DOHH2 (cell line): Measurements from ENCODE around the gene SAG.

ENCODE experiments used
- CTCF ChIP-seq: fragments of 200-600 bp; sonication (generic); IDR thresholded peaks from one replicate; pipeline ENCODE4 v1.5.1; 2014; ENCODE audit warnings: antibody characterized with exemption, mild to moderate bottlenecking, low read depth, low read length; ENCODE audit not compliant: poor library complexity, severe bottlenecking
- EZH2phosphoT487 ChIP-seq: fragments of 200-600 bp; sonication (generic); IDR thresholded peaks from 2 replicates; pipeline ENCODE4 v1.6.1; 2017; ENCODE audit warnings: borderline replicate concordance, mild to moderate bottlenecking, antibody characterized with exemption, low read length, moderate library complexity, mixed read lengths

- no peak for TF ChIP-seq CTCF
- no peak for TF ChIP-seq EZH2phosphoT487
Measured at GRCh38 chr2:233386382-233387041, 78.9 kb downstream of the SAG start.
